K562 (cell line): Measurements from ENCODE around the gene CCDC137. TPM values are rescaled to one million over a fixed set of nuclear protein-coding genes. Genes with fewer than 3 reads are reported as not detected.

Experiments used
- ATAC-seq: fragments of 200-7000 bp; cut with Tn5 transposase; 3 replicates; pipeline ENCODE4 v1.9.1; 2020; ENCODE audit warnings: moderate library complexity
- BruUV-seq: library from RNA; stranded (reverse); fragments of 400-500 nt; replicated peaks from 2 replicates; lab custom pipeline; 2021; lab: Mats Ljungman, UMichigan
- CTCF ChIA-PET: fragments of 300-600 bp; formaldehyde crosslinking; extraction: SDS; loops from one replicate; lab custom pipeline; 2021; ENCODE audit warnings: low intra/inter-chr PET ratio; lab: Yijun Ruan, JAX
- POLR2A ChIA-PET: fragments of 300-600, 350-650 bp; sonication (Branson Sonifier 250); formaldehyde crosslinking; extraction: SDS; loops from one replicate; lab custom pipeline; 2021; ENCODE audit warnings: antibody characterized with exemption, inconsistent platforms; lab: Yijun Ruan, JAX
- DNase-seq, 4 experiments: peaks; one replicate each; pipeline versions ENCODE4 v3.0.0 to v3.0.0-alpha.2; 2011 to 2018; ENCODE audit warnings: low spot score in 3 of 4, mixed read lengths in 3 of 4; ENCODE audit errors: extremely low read depth in 1 of 4
- FAIRE-seq: peaks from 2 replicates; lab custom pipeline; 2011; peaks lifted over from hg19 to GRCh38; lab: Jason Lieb, UNC
- H2AFZ ChIP-seq: 2 replicates; pipeline ENCODE4 v1.6.0; 2011; ENCODE audit warnings: low read depth, low read length, control low read depth, inconsistent platforms
- H3K27ac ChIP-seq: fragments of 200-600 bp; 3 replicates; pipeline ENCODE4 v1.8.0; 2011; ENCODE audit warnings: low read depth, mild to moderate bottlenecking, control low read depth, inconsistent platforms, low read length, moderate library complexity, mixed read lengths; ENCODE audit errors: extremely low read depth
- H3K27me3 ChIP-seq, 2 experiments: fragments of 300-600 bp in 1 of 2; 2 replicates in 1 of 2; 3 replicates in 1 of 2; pipeline versions ENCODE4 v1.6.0 to v1.8.0; 2011; ENCODE audit warnings: inconsistent platforms in 2 of 2, low read length in 2 of 2, mild to moderate bottlenecking in 1 of 2, mixed read lengths in 1 of 2, moderate library complexity in 1 of 2; ENCODE audit not compliant: control insufficient read depth in 2 of 2, insufficient read depth in 2 of 2
- H3K36me3 ChIP-seq: fragments of 300-600 bp; 3 replicates; pipeline ENCODE4 v1.8.0; 2011; ENCODE audit warnings: mild to moderate bottlenecking, low read length, inconsistent platforms; ENCODE audit not compliant: control insufficient read depth, insufficient read depth
- H3K4me1 ChIP-seq, 2 experiments: fragments of 200-600 bp in 1 of 2; replicated peaks in 1 of 2; 2 replicates in 1 of 2; 3 replicates in 1 of 2; pipeline versions ENCODE4 v1.5.1 to v1.8.0; 2011; ENCODE audit warnings: inconsistent platforms in 2 of 2, low read length in 2 of 2, mild to moderate bottlenecking in 1 of 2, mixed read lengths in 1 of 2, moderate library complexity in 1 of 2; ENCODE audit not compliant: control insufficient read depth in 2 of 2, insufficient read depth in 2 of 2
- H3K4me2 ChIP-seq: 2 replicates; pipeline ENCODE4 v1.6.1; 2011; ENCODE audit warnings: low read length, control low read depth, inconsistent platforms, mixed read lengths; ENCODE audit not compliant: insufficient read depth
- H3K4me3 ChIP-seq: fragments of 200-600 bp; sonication (generic), shearing (Covaris generic); 2 replicates; pipeline ENCODE4 v1.5.1; 2016; ENCODE audit warnings: control low read depth, inconsistent platforms
- H3K79me2 ChIP-seq: fragments of 200-600 bp; 3 replicates; pipeline ENCODE4 v1.8.0; 2011; ENCODE audit warnings: low read length, inconsistent platforms; ENCODE audit not compliant: control insufficient read depth, insufficient read depth
- H3K9ac ChIP-seq, 2 experiments: 2 replicates each; pipeline versions ENCODE4 v1.6.0 to v1.6.1; 2011; ENCODE audit warnings: low read depth in 2 of 2, low read length in 2 of 2, control low read depth in 1 of 2, inconsistent platforms in 1 of 2, mild to moderate bottlenecking in 1 of 2, mixed read lengths in 1 of 2; ENCODE audit not compliant: insufficient read depth in 1 of 2
- H3K9me1 ChIP-seq: one replicate; pipeline ENCODE4 v1.6.0; 2011; ENCODE audit warnings: inconsistent platforms, mild to moderate bottlenecking, low read length, moderate library complexity; ENCODE audit not compliant: control insufficient read depth, insufficient read depth
- H3K9me3 ChIP-seq: replicated peaks from 2 replicates; pipeline ENCODE4 v1.5.1; 2011; ENCODE audit warnings: low read depth, low read length, inconsistent platforms; ENCODE audit not compliant: control insufficient read depth, insufficient read depth
- H4K20me1 ChIP-seq: replicated peaks from 2 replicates; pipeline ENCODE4 v1.6.1; 2011; ENCODE audit warnings: low read length, inconsistent platforms, mixed read lengths; ENCODE audit not compliant: control insufficient read depth, insufficient read depth
- RBFOX2 ChIP-seq: fragments of 200-400 bp; formaldehyde crosslinking; IDR thresholded peaks from 2 replicates; pipeline ENCODE4 v1.6.1; 2017; ENCODE audit warnings: low read depth, mild to moderate bottlenecking, low read length, moderate library complexity
- WGBS: fragments of 100-300 bp; shearing (Covaris generic); methylation state at CpG from one replicate; pipeline ENCODE4 v1.1.6; 2016; ENCODE audit warnings: low coverage, mixed read lengths; ENCODE audit not compliant: insufficient coverage; ENCODE audit errors: missing lambda C conversion rate; 5-methylcytosine and 5-hydroxymethylcytosine counted together
- in situ Hi-C: fragments of 300-500 bp; cut with MboI; formaldehyde crosslinking; loops from 4 replicates; pipeline ENCODE4 v1.15.0; 2018; ENCODE audit warnings: inconsistent platforms, mixed read lengths
- intact Hi-C: fragments of 100-400 bp; cut with micrococcal nuclease; formaldehyde crosslinking; loops from 2 replicates; pipeline ENCODE4 v1.14.2; 2022
- polyA plus RNA-seq, 8 experiments: library from polyadenylated mRNA; depleted of rRNA in 4 of 8; stranded (reverse) in 5 of 8; unstranded in 3 of 8; fragments of >200 nt; fragmentation: Nextera tagmentation in 2 of 8; fragmentation: Illumina TruSeq in 1 of 8; extraction: Ambion mirVana in 2 of 8; extraction: Trizol in 1 of 8; gene quantifications; 2 replicates each; pipeline versions ENCODE4 v1.2.1 to v1.2.3, GENCODE V29; 2011 to 2014; ENCODE audit warnings: inconsistent platforms in 1 of 8, missing spikeins in 1 of 8
- total RNA-seq, 7 experiments: library from RNA; depleted of rRNA in 6 of 7; stranded (reverse); fragments of >200 nt in 6 of 7; fragmentation: Illumina TruSeq in 2 of 7; extraction: Trizol in 2 of 7; gene quantifications; 2 replicates each; pipeline versions ENCODE4 v1.2.1 to v1.2.3, GENCODE V29; 2011 to 2021; ENCODE audit warnings: low replicate concordance in 1 of 7
- TF ChIP-seq, protein P1 (sequence below): sonication (generic); formaldehyde crosslinking; IDR thresholded peaks from 2 replicates; pipeline ENCODE4 v1.8.1; 2023; ENCODE audit warnings: mild to moderate bottlenecking, missing genetic modification reagents

Gene CCDC137
- total and polyA plus RNA-seq, 9 of the 15 experiments (the other 6 are each of a cell fraction or from before 2014, with no cell fraction given): 2.3 to 68.1 (median 38.3) TPM

DNA sequence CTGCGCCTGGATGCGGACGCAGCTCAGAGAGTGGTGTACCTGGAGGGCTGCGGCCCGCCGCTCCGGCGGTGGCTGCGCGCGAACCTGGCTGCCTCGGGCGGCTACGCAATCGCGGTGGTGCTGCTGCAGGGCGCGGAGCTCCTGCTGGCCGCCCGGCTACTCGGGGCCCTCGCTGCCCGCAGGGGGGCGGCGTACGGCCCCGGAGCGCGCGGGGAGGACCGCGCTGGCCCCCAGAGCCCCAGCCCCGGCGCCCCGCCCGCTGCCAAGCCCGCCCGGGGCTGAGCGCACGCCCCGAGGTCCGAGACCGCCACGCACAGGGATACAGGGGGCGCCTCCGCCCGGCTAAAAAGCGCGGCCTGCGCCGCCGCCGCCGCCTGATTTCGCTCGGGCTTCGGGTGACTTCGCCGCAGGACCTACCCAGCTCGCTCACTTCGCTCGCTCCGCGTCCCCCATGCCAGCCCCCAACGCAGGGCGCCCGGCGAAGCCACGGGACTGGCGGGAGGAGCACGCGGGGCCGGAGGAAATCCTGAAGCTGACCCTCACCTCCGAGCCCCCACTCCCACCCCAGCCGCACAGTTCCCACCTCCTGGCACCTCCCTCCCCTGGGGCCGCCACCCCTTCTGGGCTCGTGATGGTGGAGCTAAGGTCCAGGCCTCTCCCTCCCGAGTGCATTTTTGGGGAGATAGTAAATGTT is 18.4 kb upstream of the CCDC137 start:
- intact Hi-C loops: no loop called here
- Histone ChIP-seq H2AFZ (no peak overlapping the region), H3K4me1 (peaks cover 20 to 72% of the 10 kb centered on the region in 2 experiments; a peak in 4 of 5 replicates), H4K20me1 (no peaks in the 10 kb centered on the region), H3K4me3 (no peak overlapping the region), H3K9me3 (peaks cover 6% of the 10 kb centered on the region), H3K9me1 (no peaks in the 10 kb centered on the region), H3K27me3 (no peaks in the 10 kb centered on the region), H3K27ac (no peak overlapping the region), H3K9ac (no peak overlapping the region), H3K36me3 (no peaks in the 10 kb centered on the region), H3K79me2 (no peaks in the 10 kb centered on the region), H3K4me2 (no peak overlapping the region)
- FAIRE-seq (no peak), ATAC-seq (no peak), DNase-seq (peak in 1 of 4 experiments; percentile 3)
- POLR2A ChIA-PET: interaction anchor here (1.0 to 1.7 kb wide), 2 partner anchors 10 to 136 kb away, joined by 3 to 4 read pairs; partner anchors contain the start of gene ACTG1
- BruUV-seq: no TSS peak
- TF ChIP-seq RBFOX2: no peak
- TF ChIP-seq, protein P1, sequence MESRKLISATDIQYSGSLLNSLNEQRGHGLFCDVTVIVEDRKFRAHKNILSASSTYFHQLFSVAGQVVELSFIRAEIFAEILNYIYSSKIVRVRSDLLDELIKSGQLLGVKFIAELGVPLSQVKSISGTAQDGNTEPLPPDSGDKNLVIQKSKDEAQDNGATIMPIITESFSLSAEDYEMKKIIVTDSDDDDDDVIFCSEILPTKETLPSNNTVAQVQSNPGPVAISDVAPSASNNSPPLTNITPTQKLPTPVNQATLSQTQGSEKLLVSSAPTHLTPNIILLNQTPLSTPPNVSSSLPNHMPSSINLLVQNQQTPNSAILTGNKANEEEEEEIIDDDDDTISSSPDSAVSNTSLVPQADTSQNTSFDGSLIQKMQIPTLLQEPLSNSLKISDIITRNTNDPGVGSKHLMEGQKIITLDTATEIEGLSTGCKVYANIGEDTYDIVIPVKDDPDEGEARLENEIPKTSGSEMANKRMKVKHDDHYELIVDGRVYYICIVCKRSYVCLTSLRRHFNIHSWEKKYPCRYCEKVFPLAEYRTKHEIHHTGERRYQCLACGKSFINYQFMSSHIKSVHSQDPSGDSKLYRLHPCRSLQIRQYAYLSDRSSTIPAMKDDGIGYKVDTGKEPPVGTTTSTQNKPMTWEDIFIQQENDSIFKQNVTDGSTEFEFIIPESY (CRISPR knock-in tag): 0 out of 2 replicates have a peak, but pooled peaks have one; percentile 25
- in situ Hi-C loops: no loop called here
- WGBS: 97% methylated on average over 41 of the region's 78 CpGs
- CTCF ChIA-PET: no interaction called here
